ENCODE results near the gene PLLP.

The PLLP gene

DNA sequence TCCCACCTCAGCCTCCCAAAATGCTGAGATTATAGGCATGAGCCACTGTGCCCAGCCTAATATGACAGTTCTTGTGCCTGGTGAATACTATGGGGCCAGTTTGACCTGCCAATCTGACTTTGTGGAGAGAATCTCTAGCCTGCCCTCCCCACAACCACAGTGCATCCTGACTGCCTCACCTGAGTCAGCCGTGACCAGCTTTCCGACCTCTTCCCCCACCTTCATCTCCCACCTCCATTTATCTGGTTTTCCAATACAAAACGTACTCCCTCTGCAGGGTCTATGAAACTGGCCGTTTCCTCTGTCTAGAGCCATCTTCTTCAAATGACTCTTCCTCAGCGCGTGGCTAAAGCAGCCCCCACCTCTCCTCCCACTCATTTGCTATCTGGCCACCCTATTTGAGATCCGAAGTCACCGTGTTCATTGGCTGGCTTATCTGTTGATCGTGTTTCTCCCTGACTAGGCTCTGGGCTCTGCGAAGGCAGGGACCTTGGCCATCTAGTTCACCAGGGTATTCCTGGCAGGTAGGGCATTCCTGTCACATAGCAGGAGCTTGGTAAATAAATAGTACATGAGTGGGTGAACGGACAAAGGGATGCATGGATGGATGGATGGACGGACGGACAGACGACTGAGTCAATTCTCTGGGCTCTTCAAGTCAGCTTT is 22.3 kb upstream of the PLLP start:
- DNase-seq (no peak), ATAC-seq (no peak)
- no peaks in the 10 kb centered on the region for H3K27me3 Mint-ChIP-seq
- peaks cover 30% of the 10 kb centered on the region for H3K4me1 Mint-ChIP-seq
- no peaks in the 10 kb centered on the region for H3K9me3 Mint-ChIP-seq
- no peak overlapping the region for H3K27ac Mint-ChIP-seq
- H3K4me3 Mint-ChIP-seq: no peak overlapping the region

DNA sequence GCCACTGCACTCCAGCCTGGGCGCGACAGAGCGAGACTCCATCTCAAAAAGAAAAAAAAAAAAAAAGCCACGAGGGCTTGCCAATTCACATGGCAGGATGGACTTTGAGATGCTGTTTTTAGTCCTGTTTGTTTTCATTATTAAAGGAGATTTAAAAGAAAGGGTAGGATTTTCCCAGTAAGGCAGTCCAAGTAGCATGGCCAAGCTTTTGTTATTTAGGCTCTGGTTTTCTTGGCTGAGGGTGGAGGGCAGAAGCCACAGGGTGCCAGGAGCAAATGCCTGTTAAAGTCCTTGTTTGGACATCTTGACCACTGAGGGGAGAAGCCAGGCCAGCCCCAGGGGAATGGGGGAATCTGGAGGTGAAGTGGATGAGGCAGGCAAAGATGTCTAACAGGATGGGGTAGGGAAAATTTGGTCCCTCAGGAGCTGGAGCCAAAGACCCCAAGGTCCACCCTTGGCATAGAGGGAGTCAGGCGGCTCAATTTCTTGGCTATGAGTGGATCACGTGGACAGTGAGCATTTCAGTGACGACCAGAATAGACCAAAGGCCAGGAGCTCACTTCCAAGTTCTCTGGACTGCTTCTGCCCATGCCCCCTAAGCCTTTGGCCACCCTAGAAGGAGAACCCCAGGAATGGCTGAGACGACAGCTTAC is 20.8 kb upstream of the PLLP start:
- no peak for ATAC-seq
- no peak for DNase-seq
- Mint-ChIP-seq H3K4me1 (peaks cover 30% of the 10 kb centered on the region), H3K27ac (no peak overlapping the region), H3K9me3 (no peaks in the 10 kb centered on the region), H3K27me3 (no peaks in the 10 kb centered on the region), H3K4me3 (no peak overlapping the region)

- ATAC-seq (no peak), DNase-seq (no peak)
- no peaks in the 10 kb centered on the region for H3K9me3 Mint-ChIP-seq
- no peak overlapping the region for H3K4me3 Mint-ChIP-seq
- peaks cover 28% of the 10 kb centered on the region for H3K4me1 Mint-ChIP-seq
- peak overlapping the region in 1 of 2 donors; percentile 85 for H3K27ac Mint-ChIP-seq
- H3K27me3 Mint-ChIP-seq: no peaks in the 10 kb centered on the region
These were observed 19.9 kb upstream of the PLLP start for GRCh38 chr16:57304169-57305061.

DNA sequence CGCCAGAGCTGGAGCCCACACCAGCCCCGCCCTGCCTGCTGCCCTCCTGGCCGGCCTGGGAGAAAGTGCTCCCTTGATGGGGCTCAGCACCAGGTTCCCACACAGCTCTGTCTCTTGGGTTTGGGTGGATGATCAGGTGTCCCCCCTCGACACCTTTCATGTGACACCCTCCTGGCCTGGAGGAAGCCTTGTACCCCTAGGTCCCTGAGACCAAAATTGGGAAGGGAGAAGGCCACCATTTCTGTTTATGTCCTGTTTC is 19.4 kb upstream of the PLLP start:
- no peak for DNase-seq
- Mint-ChIP-seq H3K27ac (no peak overlapping the region), H3K4me1 (peaks cover 23% of the 10 kb centered on the region), H3K4me3 (no peak overlapping the region), H3K9me3 (no peaks in the 10 kb centered on the region), H3K27me3 (no peaks in the 10 kb centered on the region)
- no peak for ATAC-seq

GRCh38 chr16:57303021-57303909 is 18.8 kb upstream of the PLLP start:
- Mint-ChIP-seq H3K27me3 (no peaks in the 10 kb centered on the region), H3K27ac (peak overlapping the region in 1 of 2 donors; percentile 36), H3K9me3 (no peaks in the 10 kb centered on the region), H3K4me3 (no peak overlapping the region), H3K4me1 (peaks cover 26% of the 10 kb centered on the region)
- DNase-seq (no peak), ATAC-seq (no peak)

DNA sequence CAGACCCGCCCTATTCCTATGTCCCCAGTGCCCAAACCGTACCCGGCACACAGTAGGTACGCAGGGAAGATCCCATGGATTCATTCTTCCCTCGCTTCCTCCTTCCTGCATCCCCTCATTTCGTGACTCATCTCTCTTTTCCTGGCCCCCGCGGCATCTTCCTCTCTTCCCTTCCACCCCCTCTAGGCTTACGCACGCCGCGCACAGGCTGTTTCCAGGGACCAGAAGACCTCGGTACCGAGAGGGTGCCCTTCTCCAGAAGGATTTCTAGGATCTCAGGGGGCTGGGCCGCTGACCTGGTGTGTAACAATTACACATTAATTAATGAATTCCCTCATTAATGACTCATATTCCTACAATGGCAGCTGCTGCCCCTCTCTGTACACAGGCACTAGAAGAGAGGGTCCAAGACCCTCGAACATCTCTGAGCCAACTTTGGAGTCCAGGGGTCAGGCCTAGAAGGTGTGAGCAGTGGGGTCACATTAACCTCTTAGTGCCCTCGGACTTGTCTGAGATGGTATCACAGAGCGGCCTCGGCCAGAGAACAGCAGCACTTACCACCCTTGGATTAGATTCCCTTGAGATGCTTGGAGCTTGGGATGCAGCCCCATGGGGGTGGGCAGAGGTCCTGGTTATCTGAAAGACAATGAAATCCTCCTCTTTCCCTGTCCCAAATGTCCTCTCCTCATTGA is 16.8 kb upstream of the PLLP start:
- no peak for ATAC-seq
- Mint-ChIP-seq H3K27me3 (no peaks in the 10 kb centered on the region), H3K4me3 (no peak overlapping the region), H3K4me1 (peaks cover 33% of the 10 kb centered on the region), H3K27ac (no peak overlapping the region), H3K9me3 (no peaks in the 10 kb centered on the region)
- no peak for DNase-seq

GRCh38 chr16:57300387-57301125 is 16.1 kb upstream of the PLLP start:
- H3K27ac Mint-ChIP-seq: no peak overlapping the region
- H3K4me3 Mint-ChIP-seq: no peak overlapping the region
- DNase-seq (peak; percentile 99 to 100), ATAC-seq (peak; percentile 88)
- H3K4me1 Mint-ChIP-seq: peaks cover 33% of the 10 kb centered on the region
- H3K9me3 Mint-ChIP-seq: no peaks in the 10 kb centered on the region
- H3K27me3 Mint-ChIP-seq: no peaks in the 10 kb centered on the region

DNA sequence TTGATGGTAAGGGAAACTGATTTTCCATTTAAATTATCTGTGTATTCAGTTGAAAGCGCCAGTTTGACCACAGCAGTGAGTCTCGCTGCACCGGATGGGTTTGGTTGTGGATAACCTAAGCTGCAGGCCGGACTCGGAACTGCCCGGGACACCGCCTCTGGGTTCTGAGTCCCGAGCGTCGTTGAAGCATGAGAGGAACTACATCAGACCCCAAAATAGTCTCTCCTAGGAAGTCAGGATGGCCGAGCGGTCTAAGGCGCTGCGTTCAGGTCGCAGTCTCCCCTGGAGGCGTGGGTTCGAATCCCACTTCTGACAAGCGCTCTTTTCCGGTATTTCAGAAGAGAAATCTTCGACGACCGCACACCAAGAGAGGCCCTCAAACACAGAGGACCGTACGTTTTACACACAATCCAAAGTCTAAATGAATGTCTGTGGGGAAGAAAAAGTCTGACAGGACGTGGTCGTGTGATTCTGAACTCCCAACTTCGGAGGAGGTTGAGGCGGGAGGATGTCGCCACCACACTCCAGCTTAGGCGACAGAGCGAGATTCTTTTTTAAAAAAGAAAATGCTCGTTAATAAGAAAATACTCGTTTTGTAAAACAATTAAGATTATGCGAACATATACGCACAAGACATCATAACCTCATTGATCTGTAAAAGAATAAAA is 15.4 kb upstream of the PLLP start:
- H3K4me1 Mint-ChIP-seq: peaks cover 33% of the 10 kb centered on the region
- ATAC-seq: peak; percentile 82
- no peaks in the 10 kb centered on the region for H3K9me3 Mint-ChIP-seq
- H3K27me3 Mint-ChIP-seq: no peaks in the 10 kb centered on the region
- DNase-seq: peak; percentile 88 to 91
- no peak overlapping the region for H3K27ac Mint-ChIP-seq
- H3K4me3 Mint-ChIP-seq: no peak overlapping the region

- Mint-ChIP-seq H3K27me3 (no peaks in the 10 kb centered on the region), H3K9me3 (no peaks in the 10 kb centered on the region), H3K4me1 (peaks cover 27% of the 10 kb centered on the region), H3K4me3 (no peak overlapping the region), H3K27ac (peak overlapping the region in 1 of 2 donors; percentile 10)
- ATAC-seq (peak; percentile 7), DNase-seq (no peak)
These were observed 14.7 kb upstream of the PLLP start for GRCh38 chr16:57299009-57299718.

GRCh38 chr16:57297856-57298255 is 13.4 kb upstream of the PLLP start:
- peak in 1 of 2 donors; percentile 32 for DNase-seq
- Mint-ChIP-seq H3K27ac (no peak overlapping the region), H3K4me3 (peak overlapping the region; percentile 17 to 73), H3K4me1 (peaks cover 14% of the 10 kb centered on the region), H3K27me3 (no peaks in the 10 kb centered on the region), H3K9me3 (no peaks in the 10 kb centered on the region)
- no peak for ATAC-seq

DNA sequence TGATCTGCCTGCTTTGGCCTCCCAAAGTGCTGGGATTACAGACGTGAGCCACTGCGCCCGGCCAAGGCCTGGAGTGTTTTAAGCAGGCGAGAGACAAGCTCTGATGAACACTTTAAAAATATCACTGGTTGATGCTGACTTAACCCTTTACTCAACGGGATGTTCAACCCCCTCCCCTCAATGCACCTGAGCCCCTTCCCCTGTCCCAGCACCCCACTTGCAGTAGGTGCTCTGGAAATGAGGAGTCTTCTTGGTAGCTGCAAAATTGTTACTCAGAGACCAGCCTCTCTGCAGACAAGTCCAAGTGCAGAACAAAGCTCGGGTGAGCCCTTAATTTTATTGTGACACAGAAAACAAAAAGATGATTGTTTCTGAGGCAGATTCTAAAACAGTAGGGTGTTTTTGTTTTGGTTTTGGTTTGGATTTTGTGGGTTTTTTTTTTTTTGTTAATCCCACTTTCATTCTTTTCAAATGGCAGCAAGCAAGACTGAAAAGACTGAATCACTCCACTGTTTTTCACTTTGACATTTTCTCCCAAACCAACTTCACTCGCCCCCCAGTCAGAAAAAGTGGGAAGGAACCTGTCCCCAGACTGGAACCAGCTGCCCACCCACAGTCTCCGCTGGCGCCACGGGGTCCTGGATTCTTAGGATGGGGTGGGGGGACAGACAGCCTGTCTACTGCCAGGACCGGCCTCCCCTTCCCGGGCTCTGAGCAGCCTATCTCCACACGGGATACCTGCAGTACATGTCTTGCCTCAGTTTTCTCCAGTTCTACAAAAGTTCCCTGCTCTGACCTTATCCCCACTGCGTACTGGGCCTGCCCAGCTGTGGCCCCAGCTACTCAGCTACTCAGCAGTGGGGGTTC is 5.2 kb upstream of the PLLP start:
- peak; percentile 11 for ATAC-seq
- DNase-seq: no peak
- Mint-ChIP-seq H3K4me1 (peaks cover 26% of the 10 kb centered on the region), H3K27me3 (peaks cover 8% of the 10 kb centered on the region), H3K9me3 (no peaks in the 10 kb centered on the region), H3K27ac (peak overlapping the region; percentile 14 to 89), H3K4me3 (no peak overlapping the region)

DNA sequence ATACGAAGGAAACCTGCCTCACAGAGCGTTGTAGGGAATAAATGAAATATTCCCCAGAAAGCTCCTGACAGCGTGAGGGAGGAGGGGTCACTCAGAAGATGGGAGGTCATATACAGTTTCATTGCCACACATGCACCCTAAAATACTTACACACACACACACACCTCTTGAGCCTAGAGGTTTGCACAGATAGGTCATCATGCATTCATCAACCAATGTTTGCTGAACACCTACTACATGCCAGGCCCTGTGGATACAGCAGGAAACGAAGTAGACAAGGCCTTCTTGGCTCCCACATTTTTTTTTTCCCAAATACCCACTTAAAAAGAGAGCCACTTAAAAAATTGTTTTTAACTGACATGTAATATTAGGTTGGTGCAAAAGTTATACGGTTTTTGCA is 907 bp upstream of the PLLP start:
- ATAC-seq (no peak), DNase-seq (no peak)
- Mint-ChIP-seq H3K27me3 (peaks cover 23% of the 10 kb centered on the region), H3K4me1 (peaks cover 34% of the 10 kb centered on the region), H3K27ac (no peak overlapping the region), H3K4me3 (peak overlapping the region; percentile 82 to 90), H3K9me3 (no peaks in the 10 kb centered on the region)

- DNase-seq (no peak), ATAC-seq (no peak)
- peaks cover 30% of the 10 kb centered on the region for H3K4me1 Mint-ChIP-seq
- peaks cover 23% of the 10 kb centered on the region for H3K27me3 Mint-ChIP-seq
- peak overlapping the region; percentile 82 to 90 for H3K4me3 Mint-ChIP-seq
- H3K9me3 Mint-ChIP-seq: no peaks in the 10 kb centered on the region
- H3K27ac Mint-ChIP-seq: no peak overlapping the region
These were observed 486 bp upstream of the PLLP start for GRCh38 chr16:57284952-57285363.
